HG03060 (cell line): Measurements from ENCODE around the gene KLF7.
"Not testable (repeated sequence)": the region's sequence is repeated elsewhere in the genome, so short reads cannot be mapped to it uniquely, and the experiment has no call there.

ENCODE experiments used
- ATAC-seq: cut with Tn5 transposase; IDR thresholded peaks from one replicate; pipeline ENCODE4 v1.9.1; 2021; ENCODE audit warnings: low read depth, moderate number of reproducible peaks; ENCODE audit not compliant: unreplicated experiment

Gene KLF7

GRCh38 chr2:207037896-207038295, 127.9 kb downstream of the KLF7 start:
- ATAC-seq: no peak

- ATAC-seq: not testable (repeated sequence)
Observed at GRCh38 chr2:207037023-207037422, 128.7 kb downstream of the KLF7 start.

GRCh38 chr2:207035875-207036274, 129.9 kb downstream of the KLF7 start:
- no peak for ATAC-seq

- ATAC-seq: no peak
Observed at GRCh38 chr2:207032490-207032889, 133.3 kb downstream of the KLF7 start.
